B cell (primary cell): ENCODE results near the gene ETS1. TPM values are rescaled to one million over a fixed set of nuclear protein-coding genes. Genes with fewer than 3 reads are reported as not detected.
A peak's percentile ranks its signal among the peaks of the same experiment; 100 is the strongest.

ENCODE experiments used
- ATAC-seq: fragments of 200-7000 bp; cut with Tn5 transposase; one replicate; pipeline ENCODE4 v1.10.0; 2021; ENCODE audit warnings: low read depth, mild to moderate bottlenecking, moderate number of reproducible peaks, moderate library complexity
- CTCF ChIA-PET: fragments of 350-600 bp; sonication (Branson Sonifier 250); formaldehyde crosslinking; loops from one replicate; lab custom pipeline; 2021; ENCODE audit warnings: antibody characterized with exemption, inconsistent platforms; lab: Charles Lee
- POLR2A ChIA-PET: fragments of 350-600 bp; sonication (Branson Sonifier 250); formaldehyde crosslinking; loops from one replicate; lab custom pipeline; 2021; ENCODE audit warnings: antibody characterized with exemption; lab: Charles Lee
- DNase-seq: peaks from one replicate; pipeline ENCODE4 v3.0.0; 2013
- H2AFZ ChIP-seq: 2 replicates; pipeline ENCODE4 v1.6.1; 2012; ENCODE audit warnings: mild to moderate bottlenecking, low read depth, low read length; ENCODE audit not compliant: insufficient read depth, poor library complexity, severe bottlenecking
- H3K27ac ChIP-seq, 2 donors: 1 replicate in 1 of 2; 2 replicates in 1 of 2; pipeline ENCODE4 v1.5.1; 2012 to 2013; ENCODE audit warnings: low read length in 2 of 2, mild to moderate bottlenecking in 2 of 2, moderate library complexity in 1 of 2
- H3K27me3 ChIP-seq, 4 experiments: fragments of 200-600 bp in 1 of 4; sonication (generic) in 1 of 4; replicated peaks in 1 of 4; 1 replicate in 2 of 4; 2 replicates in 2 of 4; pipeline versions ENCODE4 v1.6.1 to v1.7.0; 2013 to 2016; ENCODE audit warnings: low read length in 3 of 4, mild to moderate bottlenecking in 2 of 4, mixed read lengths in 1 of 4, moderate library complexity in 1 of 4; ENCODE audit not compliant: insufficient read depth in 4 of 4, control insufficient read depth in 3 of 4; ENCODE audit errors: control extremely low read depth in 1 of 4
- H3K36me3 ChIP-seq, 2 experiments: replicated peaks in 1 of 2; 1 replicate in 1 of 2; 2 replicates in 1 of 2; pipeline versions ENCODE4 v1.6.1 to v1.7.1; 2013; ENCODE audit warnings: low read length in 1 of 2; ENCODE audit not compliant: insufficient read depth in 2 of 2, control insufficient read depth in 1 of 2; ENCODE audit errors: control extremely low read depth in 1 of 2, extremely low read depth in 1 of 2
- H3K4me1 ChIP-seq, 2 donors: fragments of 200-600 bp in 1 of 2; sonication (generic) in 1 of 2; 1 replicate in 1 of 2; 2 replicates in 1 of 2; pipeline versions ENCODE4 v1.5.1 to v1.6.1; 2013 to 2017; ENCODE audit warnings: low read length in 2 of 2; ENCODE audit not compliant: control insufficient read depth in 2 of 2, insufficient read depth in 2 of 2
- H3K4me2 ChIP-seq: replicated peaks from 2 replicates; pipeline ENCODE3; 2012; ENCODE audit warnings: mild to moderate bottlenecking, low read depth, low read length; ENCODE audit not compliant: poor library complexity, severe bottlenecking
- H3K4me3 ChIP-seq, 5 experiments: fragments of 200-600 bp in 1 of 5; sonication (generic) in 1 of 5; 1 replicate in 3 of 5; 2 replicates in 2 of 5; pipeline versions ENCODE4 v1.5.1 to v1.7.0; 2011 to 2016; ENCODE audit warnings: low read length in 4 of 5, mild to moderate bottlenecking in 4 of 5, low read depth in 2 of 5, control low read depth in 1 of 5, moderate library complexity in 1 of 5; ENCODE audit not compliant: insufficient read depth in 1 of 5; ENCODE audit errors: control extremely low read depth in 1 of 5, extremely low read depth in 1 of 5
- H3K79me2 ChIP-seq: fragments of 200-600 bp; sonication (generic); one replicate; pipeline ENCODE4 v1.6.0; 2016; ENCODE audit warnings: low read length; ENCODE audit not compliant: control insufficient read depth, insufficient read depth
- H3K9ac ChIP-seq: fragments of 200-600 bp; sonication (generic); 2 replicates; pipeline ENCODE4 v1.6.1; 2017; ENCODE audit warnings: mild to moderate bottlenecking, low read length, moderate library complexity
- H3K9me3 ChIP-seq, 3 donors: one replicate each; pipeline versions ENCODE4 v1.6.1 to v1.7.1; 2013; ENCODE audit warnings: low read length in 2 of 3; ENCODE audit not compliant: control insufficient read depth in 2 of 3, insufficient read depth in 1 of 3; ENCODE audit errors: control extremely low read depth in 1 of 3
- H4K20me1 ChIP-seq: 2 replicates; pipeline ENCODE4 v1.6.0; 2012; ENCODE audit warnings: mild to moderate bottlenecking, low read length; ENCODE audit not compliant: insufficient read depth, control insufficient read depth, poor library complexity, severe bottlenecking
- H3K27ac Mint-ChIP-seq: one replicate; pipeline ENCODE4 v1.8.0; 2021; ENCODE audit warnings: mixed read lengths
- H3K27me3 Mint-ChIP-seq: one replicate; pipeline ENCODE4 v1.8.0; 2021; ENCODE audit warnings: mixed read lengths
- H3K4me1 Mint-ChIP-seq: one replicate; pipeline ENCODE4 v1.8.0; 2021; ENCODE audit warnings: mixed read lengths
- H3K4me3 Mint-ChIP-seq: one replicate; pipeline ENCODE4 v1.8.0; 2021; ENCODE audit warnings: mixed read lengths
- H3K9me3 Mint-ChIP-seq: one replicate; pipeline ENCODE4 v1.8.0; 2022; ENCODE audit warnings: mixed read lengths; ENCODE audit not compliant: insufficient read depth
- EZH2 ChIP-seq: IDR thresholded peaks from 2 replicates; pipeline ENCODE4 v1.6.1; 2012; ENCODE audit warnings: borderline replicate concordance, low read depth, mild to moderate bottlenecking, moderate library complexity, low read length; ENCODE audit not compliant: insufficient read depth, poor library complexity, severe bottlenecking
- WGBS: methylation state at CpG from one replicate; pipeline ENCODE4 v1.1.5; 2013; ENCODE audit warnings: missing lambda C conversion rate; ENCODE audit not compliant: insufficient coverage; 5-methylcytosine and 5-hydroxymethylcytosine counted together
- intact Hi-C: fragments of 100-400 bp; cut with micrococcal nuclease; formaldehyde crosslinking; loops from one replicate; pipeline ENCODE4 v1.10.0; 2022
- polyA plus RNA-seq: library from polyadenylated mRNA; depleted of rRNA; stranded (reverse); fragments of >200 nt; gene quantifications from 2 replicates; pipeline ENCODE4 v1.2.3, GENCODE V29; 2012
- total RNA-seq, 2 donors: library from RNA; stranded (reverse); fragments of 120-200 nt in 1 of 2; gene quantifications; 1 replicate in 1 of 2; 2 replicates in 1 of 2; pipeline versions ENCODE4 v1.2.3 to v1.2.4, GENCODE V29; 2013 to 2022
- TF ChIP-seq, protein P1 (sequence below): fragments of 200-600 bp; IDR thresholded peaks from one replicate; pipeline ENCODE4 v1.8.0; 2022; ENCODE audit warnings: antibody characterized with exemption, mild to moderate bottlenecking

Gene ETS1
- total and polyA plus RNA-seq, 2 donors (not counting 1 experiment from before 2014, with no cell fraction given) = 115 to 271 TPM

DNA sequence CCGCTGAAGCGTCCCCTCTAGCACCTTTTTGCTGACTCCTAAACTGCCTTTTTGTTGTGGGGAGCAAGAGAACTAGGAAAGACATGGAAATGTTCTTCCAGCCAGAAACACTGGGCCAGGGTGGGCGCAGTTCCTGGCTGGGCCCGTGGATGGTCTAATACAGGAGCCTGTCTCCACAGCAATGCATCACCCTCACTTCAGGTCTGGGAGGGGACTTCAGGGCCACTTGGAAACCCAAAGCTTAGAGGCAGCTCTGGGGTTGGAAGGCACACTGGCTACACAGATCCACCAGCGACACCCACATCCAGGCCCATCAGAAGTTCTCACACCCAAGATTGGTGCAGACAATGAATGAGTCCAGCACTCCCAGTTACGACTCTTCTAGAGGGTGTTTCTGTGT lies 120.3 kb downstream of the ETS1 start:
- peak overlapping the region; percentile 65 for H3K4me2 ChIP-seq
- intact Hi-C loops = no loop called here
- H3K4me3 ChIP-seq = no peak overlapping the region
- H2AFZ ChIP-seq = no peak overlapping the region
- ATAC-seq (no peak), DNase-seq (no peak)
- CTCF ChIA-PET = interaction anchor here (2.2 to 3.9 kb wide), 2 partner anchors 144 to 163 kb away, joined by 8 to 40 read pairs; no protein-coding TSS in a partner anchor
- no peak for TF ChIP-seq EZH2
- TF ChIP-seq, protein P1, sequence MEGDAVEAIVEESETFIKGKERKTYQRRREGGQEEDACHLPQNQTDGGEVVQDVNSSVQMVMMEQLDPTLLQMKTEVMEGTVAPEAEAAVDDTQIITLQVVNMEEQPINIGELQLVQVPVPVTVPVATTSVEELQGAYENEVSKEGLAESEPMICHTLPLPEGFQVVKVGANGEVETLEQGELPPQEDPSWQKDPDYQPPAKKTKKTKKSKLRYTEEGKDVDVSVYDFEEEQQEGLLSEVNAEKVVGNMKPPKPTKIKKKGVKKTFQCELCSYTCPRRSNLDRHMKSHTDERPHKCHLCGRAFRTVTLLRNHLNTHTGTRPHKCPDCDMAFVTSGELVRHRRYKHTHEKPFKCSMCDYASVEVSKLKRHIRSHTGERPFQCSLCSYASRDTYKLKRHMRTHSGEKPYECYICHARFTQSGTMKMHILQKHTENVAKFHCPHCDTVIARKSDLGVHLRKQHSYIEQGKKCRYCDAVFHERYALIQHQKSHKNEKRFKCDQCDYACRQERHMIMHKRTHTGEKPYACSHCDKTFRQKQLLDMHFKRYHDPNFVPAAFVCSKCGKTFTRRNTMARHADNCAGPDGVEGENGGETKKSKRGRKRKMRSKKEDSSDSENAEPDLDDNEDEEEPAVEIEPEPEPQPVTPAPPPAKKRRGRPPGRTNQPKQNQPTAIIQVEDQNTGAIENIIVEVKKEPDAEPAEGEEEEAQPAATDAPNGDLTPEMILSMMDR = no peak
- H4K20me1 ChIP-seq = peaks cover 18% of the 10 kb centered on the region
- no peak overlapping the region for H3K9ac ChIP-seq
- Mint-ChIP-seq H3K27me3 (no peaks in the 10 kb centered on the region), H3K4me3 (peak overlapping the region; percentile 16), H3K27ac (peak overlapping the region; percentile 96), H3K9me3 (no peaks in the 10 kb centered on the region), H3K4me1 (peaks cover 94% of the 10 kb centered on the region)
- peaks cover 81% of the 10 kb centered on the region for H3K79me2 ChIP-seq
- 89% methylated on average over 5 of the region's 6 CpGs for WGBS
- POLR2A ChIA-PET = interaction anchor here (1.2 to 1.3 kb wide), 2 partner anchors 53 to 86 kb away, joined by 4 to 5 read pairs; no protein-coding TSS in a partner anchor
- H3K4me1 ChIP-seq = peaks cover 94 to 95% of the 10 kb centered on the region in 2 donors
- H3K27me3 ChIP-seq = no peaks in the 10 kb centered on the region
- H3K27ac ChIP-seq = peak overlapping the region; percentile 13 to 90
- peaks cover 8 to 80% of the 10 kb centered on the region in 2 experiments for H3K36me3 ChIP-seq
- no peaks in the 10 kb centered on the region for H3K9me3 ChIP-seq

- H3K27ac Mint-ChIP-seq = peak overlapping the region; percentile 90
- peaks cover 18% of the 10 kb centered on the region for H4K20me1 ChIP-seq
- H3K9me3 Mint-ChIP-seq = no peaks in the 10 kb centered on the region
- over 99% methylated on average over 13 of the region's 15 CpGs for WGBS
- H3K4me1 Mint-ChIP-seq = peaks cover 90% of the 10 kb centered on the region
- ATAC-seq = no peak
- intact Hi-C loops = no loop called here
- peaks cover 90% of the 10 kb centered on the region for H3K79me2 ChIP-seq
- ChIA-PET POLR2A (no interaction called here), CTCF (interaction anchor here (1.0 to 3.1 kb wide), 2 partner anchors 165 to 271 kb away, joined by 3 to 18 read pairs; no protein-coding TSS in a partner anchor)
- peak overlapping the region; percentile 7 for H3K4me2 ChIP-seq
- H3K36me3 ChIP-seq = peaks cover 8 to 87% of the 10 kb centered on the region in 2 experiments
- H3K4me3 Mint-ChIP-seq = no peak overlapping the region
- no peak for TF ChIP-seq EZH2
- TF ChIP-seq, protein P1 = no peak
- no peak overlapping the region for H2AFZ ChIP-seq
- H3K27me3 Mint-ChIP-seq = no peaks in the 10 kb centered on the region
- H3K9ac ChIP-seq = no peak overlapping the region
- no peak overlapping the region for H3K4me3 ChIP-seq
- no peaks in the 10 kb centered on the region for H3K27me3 ChIP-seq
- H3K9me3 ChIP-seq = no peaks in the 10 kb centered on the region
- H3K4me1 ChIP-seq = peaks cover 86% of the 10 kb centered on the region in 2 donors
- peak overlapping the region; percentile 13 to 90 for H3K27ac ChIP-seq
- no peak for DNase-seq
These were observed 121.2 kb downstream of the ETS1 start for GRCh38 chr11:128465946-128466705.
